Lung (tissue), 12 donors: ENCODE data around the gene OR52B6. TPM values are rescaled to one million over a fixed set of nuclear protein-coding genes. Genes with fewer than 3 reads are reported as not detected.

Experiments used
- ATAC-seq: fragments of 200-7000 bp; cut with Tn5 transposase; one replicate; pipeline ENCODE4 v1.9.1; 2020; ENCODE audit warnings: moderate number of reproducible peaks; ENCODE audit not compliant: insufficient read depth, low FRiP score
- DNase-seq, 3 donors: peaks; one replicate each; pipeline ENCODE4 v3.0.0-alpha.2; 2013 to 2017
- H3K27ac ChIP-seq, 2 donors: one replicate each; pipeline ENCODE4 v1.5.1; 2013; ENCODE audit warnings: mild to moderate bottlenecking in 2 of 2, moderate library complexity in 2 of 2, control low read depth in 1 of 2, inconsistent platforms in 1 of 2, low read depth in 1 of 2, low read length in 1 of 2
- H3K27me3 ChIP-seq, 3 donors: one replicate each; pipeline ENCODE4 v1.5.1; 2013; ENCODE audit warnings: low read length in 2 of 3; ENCODE audit not compliant: control insufficient read depth in 3 of 3, insufficient read depth in 3 of 3
- H3K36me3 ChIP-seq, 4 donors: one replicate each; pipeline ENCODE4 v1.5.1; 2013; ENCODE audit warnings: low read length in 4 of 4, mild to moderate bottlenecking in 1 of 4, moderate library complexity in 1 of 4; ENCODE audit not compliant: control insufficient read depth in 4 of 4, insufficient read depth in 4 of 4
- H3K4me1 ChIP-seq, 5 donors: one replicate each; pipeline ENCODE4 v1.5.1; 2013; ENCODE audit warnings: low read length in 5 of 5, mild to moderate bottlenecking in 2 of 5, moderate library complexity in 1 of 5; ENCODE audit not compliant: control insufficient read depth in 5 of 5, insufficient read depth in 5 of 5
- H3K4me3 ChIP-seq: one replicate; pipeline ENCODE4 v1.5.1; 2013; ENCODE audit warnings: mild to moderate bottlenecking, control low read depth, moderate library complexity
- H3K9ac ChIP-seq, 2 donors: one replicate each; pipeline ENCODE4 v1.5.1; 2013; ENCODE audit warnings: low read length in 2 of 2, control low read depth in 1 of 2; ENCODE audit not compliant: insufficient read depth in 1 of 2
- H3K9me3 ChIP-seq, 4 donors: one replicate each; pipeline ENCODE4 v1.5.1; 2013; ENCODE audit warnings: low read length in 3 of 4, mild to moderate bottlenecking in 1 of 4, moderate library complexity in 1 of 4; ENCODE audit not compliant: control insufficient read depth in 4 of 4, insufficient read depth in 3 of 4
- WGBS, 2 donors: extraction: QIAGEN DNeasy Blood & Tissue Kit; methylation state at CpG; one replicate each; pipeline ENCODE4 v1.1.7; 2013; 5-methylcytosine and 5-hydroxymethylcytosine counted together
- polyA plus RNA-seq, 2 donors: library from polyadenylated mRNA; stranded (reverse); fragments of 200-250 nt; gene quantifications; one replicate each; pipeline ENCODE4 v1.2.1, GENCODE V29; 2013
- total RNA-seq, 2 donors: library from RNA; depleted of rRNA in 1 of 2; stranded (reverse); fragments of >200 nt in 1 of 2; gene quantifications; one replicate each; pipeline ENCODE4 v1.2.1, GENCODE V29; 2014 to 2021
- TF ChIP-seq, protein P1 (sequence below): IDR thresholded peaks from 2 replicates; pipeline ENCODE4 v1.5.1; 2012; ENCODE audit warnings: mild to moderate bottlenecking; ENCODE audit errors: control extremely low read depth, extremely low read depth
- donor health status: control.
- donor health status: control.
- donor health status: Bipolar disorder and iron deficiency.
- donor health status: healthy.
- donor health status: DM: yes; HTN: yes; CAD: no.

The OR52B6 gene
- total and polyA plus RNA-seq, 4 donors: not detected

DNA sequence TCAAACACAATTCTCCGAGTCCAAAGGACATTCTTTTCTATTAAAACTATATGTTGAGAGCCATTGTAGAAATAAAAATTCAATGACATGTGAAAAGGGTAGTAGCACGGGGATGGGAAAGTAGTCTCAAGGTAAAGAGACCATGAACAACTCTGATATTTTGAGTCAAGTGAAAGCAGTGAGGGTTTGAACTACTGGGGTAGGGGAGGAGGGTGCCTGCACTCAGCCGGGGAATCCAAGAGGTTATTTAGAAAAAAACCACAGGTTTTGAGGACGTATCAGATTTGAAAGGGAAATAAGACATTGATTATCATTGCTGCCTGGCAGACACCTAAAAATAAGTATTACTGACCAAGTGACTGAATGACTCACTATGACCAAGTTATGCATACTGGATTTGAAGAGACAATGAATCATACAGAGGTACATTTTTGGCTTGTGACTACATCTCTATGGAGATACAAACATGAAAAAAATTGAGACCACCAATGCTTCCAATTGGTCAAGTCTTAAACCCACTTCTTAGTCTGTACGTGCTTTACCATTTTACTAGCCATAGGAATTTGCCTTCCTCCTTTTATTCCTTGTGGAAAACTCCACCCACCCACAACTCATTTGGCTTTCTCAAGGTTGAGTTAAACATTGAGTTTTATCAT is 30.1 kb upstream of the OR52B6 start:
- Histone ChIP-seq H3K9me3 (no peaks in the 10 kb centered on the region), H3K4me1 (no peaks in the 10 kb centered on the region), H3K4me3 (no peak overlapping the region), H3K27ac (no peak overlapping the region), H3K36me3 (no peaks in the 10 kb centered on the region), H3K9ac (no peak overlapping the region), H3K27me3 (no peaks in the 10 kb centered on the region)
- 71 to 75% methylated on average over 5 of the region's 5 CpGs for WGBS, 2 donors
- TF ChIP-seq, protein P1, sequence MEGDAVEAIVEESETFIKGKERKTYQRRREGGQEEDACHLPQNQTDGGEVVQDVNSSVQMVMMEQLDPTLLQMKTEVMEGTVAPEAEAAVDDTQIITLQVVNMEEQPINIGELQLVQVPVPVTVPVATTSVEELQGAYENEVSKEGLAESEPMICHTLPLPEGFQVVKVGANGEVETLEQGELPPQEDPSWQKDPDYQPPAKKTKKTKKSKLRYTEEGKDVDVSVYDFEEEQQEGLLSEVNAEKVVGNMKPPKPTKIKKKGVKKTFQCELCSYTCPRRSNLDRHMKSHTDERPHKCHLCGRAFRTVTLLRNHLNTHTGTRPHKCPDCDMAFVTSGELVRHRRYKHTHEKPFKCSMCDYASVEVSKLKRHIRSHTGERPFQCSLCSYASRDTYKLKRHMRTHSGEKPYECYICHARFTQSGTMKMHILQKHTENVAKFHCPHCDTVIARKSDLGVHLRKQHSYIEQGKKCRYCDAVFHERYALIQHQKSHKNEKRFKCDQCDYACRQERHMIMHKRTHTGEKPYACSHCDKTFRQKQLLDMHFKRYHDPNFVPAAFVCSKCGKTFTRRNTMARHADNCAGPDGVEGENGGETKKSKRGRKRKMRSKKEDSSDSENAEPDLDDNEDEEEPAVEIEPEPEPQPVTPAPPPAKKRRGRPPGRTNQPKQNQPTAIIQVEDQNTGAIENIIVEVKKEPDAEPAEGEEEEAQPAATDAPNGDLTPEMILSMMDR: no peak
- ATAC-seq: no peak
- DNase-seq: no peak

DNA sequence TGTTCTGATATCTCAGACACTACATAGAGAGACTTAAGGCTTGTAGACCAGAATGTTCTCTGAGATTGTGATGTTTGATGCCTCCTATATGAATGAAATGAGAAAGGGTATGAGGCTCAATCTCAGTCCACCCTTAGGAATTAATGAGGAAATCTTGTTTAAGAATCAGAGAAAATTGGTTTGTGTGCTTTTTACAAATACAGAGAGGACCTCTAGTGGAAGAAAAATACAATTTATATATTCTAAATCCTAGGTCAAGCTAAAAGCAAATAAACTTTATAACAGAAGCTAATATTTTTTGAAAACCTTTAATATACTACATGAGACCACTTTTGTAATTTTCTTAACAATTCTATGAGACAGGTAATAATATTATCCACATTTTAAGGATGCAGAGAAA is 27.3 kb upstream of the OR52B6 start:
- no peak for ATAC-seq
- no peaks in the 10 kb centered on the region for H3K4me1 ChIP-seq

DNA sequence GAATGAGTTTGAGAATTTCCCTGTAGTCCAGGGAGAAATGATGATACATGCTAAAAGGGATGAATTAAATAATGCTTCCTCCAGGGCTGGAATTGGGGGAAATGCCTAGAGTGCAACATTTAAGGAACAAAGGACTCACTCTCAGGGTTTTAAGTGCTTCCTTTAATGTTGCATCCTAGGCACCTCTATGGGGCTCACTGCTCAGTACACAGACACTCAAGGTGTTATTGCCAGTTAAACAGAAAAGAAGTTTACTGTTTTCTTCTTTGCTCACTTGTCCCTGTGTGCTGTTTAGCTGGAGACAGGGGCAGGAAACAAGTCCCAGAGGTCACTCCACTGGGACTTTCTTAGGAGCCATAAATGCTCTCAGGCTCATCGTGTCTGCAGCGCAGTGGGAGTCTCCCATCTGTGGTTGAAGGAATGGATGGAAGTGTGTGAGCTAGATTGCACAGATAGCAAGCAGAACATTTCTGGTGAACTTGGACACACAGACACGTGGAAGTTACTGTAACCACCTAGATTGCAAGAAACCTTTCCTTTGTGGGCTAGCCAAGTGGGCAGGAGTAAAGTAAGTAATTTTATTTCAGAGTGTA is 24.0 kb upstream of the OR52B6 start:
- Histone ChIP-seq H3K36me3 (no peaks in the 10 kb centered on the region), H3K4me3 (no peak overlapping the region), H3K27ac (no peak overlapping the region), H3K9ac (no peak overlapping the region), H3K27me3 (no peaks in the 10 kb centered on the region), H3K9me3 (no peaks in the 10 kb centered on the region), H3K4me1 (no peaks in the 10 kb centered on the region)
- TF ChIP-seq, protein P1: no peak
- 67 to 80% methylated on average over 3 of the region's 3 CpGs for WGBS, 2 donors
- no peak for ATAC-seq
- no peak for DNase-seq

More for the DNA sequence above, 27.3 kb upstream of the OR52B6 start:
- no peak overlapping the region for H3K4me3 ChIP-seq
- TF ChIP-seq, protein P1: no peak
- H3K27me3 ChIP-seq: no peaks in the 10 kb centered on the region
- no peak overlapping the region for H3K27ac ChIP-seq
- DNase-seq: no peak
- no peaks in the 10 kb centered on the region for H3K36me3 ChIP-seq
- H3K9me3 ChIP-seq: no peaks in the 10 kb centered on the region
- H3K9ac ChIP-seq: no peak overlapping the region
